ENCODE results near the gene VMP1.
A peak's percentile ranks its signal among the peaks of the same experiment; 100 is the strongest.

VMP1 gene

DNA sequence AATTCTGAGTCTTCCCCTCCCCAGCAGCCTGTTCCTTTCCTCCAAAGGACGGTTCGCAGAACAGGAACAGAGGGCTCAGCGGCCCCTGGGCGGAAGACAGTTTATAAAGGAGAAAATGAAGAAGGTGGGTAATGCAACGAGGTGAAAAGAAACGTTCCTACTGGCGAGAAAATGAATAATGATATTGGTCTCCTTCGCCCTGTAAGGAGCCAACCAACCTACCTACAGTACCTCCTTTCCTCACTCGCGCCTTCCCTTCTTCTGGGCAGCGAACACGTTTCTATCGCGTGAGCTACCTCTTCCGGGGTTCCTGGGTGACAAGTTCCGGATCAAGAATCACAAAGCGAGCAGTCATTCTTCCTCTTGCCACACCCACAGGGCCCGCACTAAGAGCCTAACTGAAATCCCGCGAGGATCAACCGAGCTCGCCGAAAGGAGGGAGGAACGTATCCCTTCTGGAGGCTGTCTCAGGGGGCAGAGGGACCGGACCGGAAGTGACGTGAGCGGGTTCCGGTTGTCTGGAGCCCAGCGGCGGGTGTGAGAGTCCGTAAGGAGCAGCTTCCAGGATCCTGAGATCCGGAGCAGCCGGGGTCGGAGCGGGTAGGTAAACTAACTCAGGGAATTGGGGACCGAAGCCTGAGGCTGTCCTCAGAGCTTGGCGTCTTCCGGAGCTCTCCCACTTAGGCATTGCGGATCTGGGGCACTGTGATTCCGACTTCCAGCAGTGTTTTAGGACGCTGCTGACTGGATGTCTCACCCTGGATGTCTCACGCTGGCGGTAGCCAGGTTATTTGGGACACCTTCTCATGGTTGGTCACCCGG is at the start of gene VMP1, which contains the start of gene PTRH2:
Gene VMP1, plus strand, starts transcription at position 506 of the 822 bp plus-strand sequence. CDS start 23,793 bp downstream, outside the sequence.
Gene PTRH2, minus strand, starts transcription at position 282 of the 822 bp plus-strand sequence. CDS start 9,452 bp downstream, outside the sequence.
- peak; percentile 99 for DNase-seq

DNA sequence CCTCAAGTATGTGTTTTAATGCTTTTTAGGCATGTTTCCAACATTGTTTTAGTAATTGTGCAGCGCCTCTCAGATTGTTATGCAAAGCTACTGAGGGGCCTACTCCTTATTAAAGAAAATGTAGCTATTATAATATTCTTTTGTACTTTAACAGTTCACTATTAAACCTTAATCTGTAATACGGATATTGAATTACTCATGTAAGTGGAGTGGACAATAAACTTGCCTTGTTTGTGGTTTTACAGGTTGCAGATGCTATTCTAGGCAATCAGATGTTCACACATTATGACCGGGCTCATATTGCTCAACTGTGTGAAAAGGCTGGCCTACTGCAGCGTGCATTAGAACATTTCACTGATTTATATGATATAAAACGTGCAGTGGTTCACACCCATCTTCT is 41.2 kb upstream of the VMP1 start:
- DNase-seq = no peak

DNA sequence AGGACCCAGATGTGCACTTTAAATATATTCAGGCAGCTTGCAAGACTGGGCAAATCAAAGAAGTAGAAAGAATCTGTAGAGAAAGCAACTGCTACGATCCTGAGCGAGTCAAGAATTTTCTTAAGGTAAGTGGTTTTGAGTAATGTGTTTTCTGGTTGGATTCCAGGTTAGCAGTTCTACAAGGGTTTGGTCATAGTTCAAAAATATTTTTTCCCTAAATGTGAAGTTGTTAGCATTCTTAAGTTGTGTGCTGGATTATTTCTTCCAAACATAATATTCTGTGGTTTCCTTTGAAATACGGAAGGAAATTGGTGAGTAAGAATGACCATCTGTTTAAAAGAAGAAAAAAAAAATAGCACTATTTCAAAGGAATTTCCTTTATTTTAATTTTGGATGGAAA is 38.6 kb upstream of the VMP1 start:
- DNase-seq = peak; percentile 64 to 92

DNA sequence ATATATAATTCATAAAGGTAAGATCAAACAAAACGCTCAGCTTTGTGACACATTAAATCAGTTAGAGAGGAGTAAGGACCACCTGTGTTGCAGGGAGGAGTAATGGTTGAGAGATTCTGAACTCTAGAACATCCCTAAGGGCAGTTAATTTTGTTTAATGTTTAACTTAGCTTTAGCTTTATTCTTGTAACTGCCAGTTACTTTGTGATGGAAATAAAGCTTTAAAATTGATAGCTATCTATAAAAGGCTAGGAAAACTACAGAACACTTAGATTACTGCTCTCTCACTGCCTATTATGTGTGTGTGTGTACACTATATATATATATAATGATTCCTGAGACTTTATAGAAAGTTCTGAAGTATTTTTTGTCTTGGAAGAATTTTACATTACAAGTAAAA is 38.0 kb upstream of the VMP1 start:
- no peak for DNase-seq

DNA sequence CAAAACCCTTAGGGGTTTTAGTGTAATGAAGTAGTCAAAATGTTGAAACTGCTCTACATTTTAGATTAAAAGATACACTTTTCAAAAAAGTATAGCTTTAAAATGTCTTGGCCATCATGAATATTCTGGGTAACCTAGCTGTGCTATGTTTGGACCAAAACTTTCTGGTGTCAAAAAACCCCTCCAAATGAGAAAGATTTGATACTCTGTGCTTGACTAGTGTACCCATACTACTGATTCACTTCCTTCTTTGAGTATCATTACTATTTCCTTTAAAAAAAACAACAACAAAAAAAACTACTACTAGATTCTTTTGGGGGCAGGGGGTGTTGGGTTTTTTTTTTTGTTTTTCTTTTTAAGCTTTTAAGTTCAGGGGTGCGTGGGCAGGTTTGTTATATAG is 37.5 kb upstream of the VMP1 start:
- no peak for DNase-seq

GRCh38 chr17:59671386-59671785 is 36.1 kb upstream of the VMP1 start:
- no peak for DNase-seq

DNA sequence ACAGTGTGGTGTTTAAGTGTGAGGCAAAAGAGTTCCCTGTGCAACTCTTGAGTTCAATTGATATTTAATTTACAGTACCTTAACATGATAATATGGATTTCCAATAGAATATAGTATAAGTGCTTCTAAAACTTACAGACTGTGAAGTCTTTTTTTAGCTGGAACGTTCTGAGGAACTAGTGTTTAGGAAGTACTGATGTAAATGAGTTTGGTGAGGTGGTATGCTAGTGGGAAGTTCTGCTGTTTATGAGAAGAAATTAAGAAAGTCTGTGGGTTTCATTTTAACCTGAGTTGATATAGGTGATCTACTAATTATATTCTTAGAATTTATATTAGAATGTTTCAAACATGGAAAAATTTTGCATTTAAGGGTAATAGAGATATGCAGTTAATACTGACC is 32.2 kb upstream of the VMP1 start:
- no peak for DNase-seq

DNA sequence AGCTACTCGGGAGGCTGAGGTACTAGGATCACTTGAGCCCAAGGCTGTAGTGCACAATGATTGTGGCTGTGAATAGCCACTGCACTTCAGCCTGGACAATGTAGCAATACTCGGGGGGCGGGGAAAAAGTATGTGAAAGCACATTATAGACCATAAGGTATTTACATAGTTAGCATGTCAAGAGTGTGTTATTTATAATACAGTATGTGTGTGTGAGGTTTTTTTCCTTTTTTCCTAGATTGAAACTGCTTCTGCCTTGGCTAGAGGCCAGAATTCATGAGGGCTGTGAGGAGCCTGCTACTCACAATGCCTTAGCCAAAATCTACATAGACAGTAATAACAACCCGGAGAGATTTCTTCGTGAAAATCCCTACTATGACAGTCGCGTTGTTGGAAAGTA is 30.7 kb upstream of the VMP1 start:
- no peak for DNase-seq

- DNase-seq = no peak
Measured at GRCh38 chr17:59678918-59679317, 28.5 kb upstream of the VMP1 start.

DNA sequence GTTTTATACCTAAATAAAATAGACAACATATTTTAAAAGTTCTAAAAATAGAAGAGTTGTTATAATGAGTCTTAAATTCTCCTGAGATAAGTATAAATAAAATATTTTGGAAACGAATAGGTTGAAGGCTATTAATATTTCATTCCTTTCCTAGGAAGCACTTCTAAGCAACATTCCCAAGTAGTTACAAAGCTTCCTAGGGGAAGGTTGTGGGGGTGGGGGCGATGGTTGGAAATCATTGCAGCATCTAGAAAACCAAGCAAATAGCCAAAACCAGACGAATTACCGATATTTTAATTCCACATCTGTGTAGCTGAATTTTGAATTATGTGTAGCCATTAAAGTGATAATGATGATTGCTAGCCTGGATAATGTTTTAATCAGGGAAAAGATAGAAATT is 27.1 kb upstream of the VMP1 start:
- no peak for DNase-seq

DNA sequence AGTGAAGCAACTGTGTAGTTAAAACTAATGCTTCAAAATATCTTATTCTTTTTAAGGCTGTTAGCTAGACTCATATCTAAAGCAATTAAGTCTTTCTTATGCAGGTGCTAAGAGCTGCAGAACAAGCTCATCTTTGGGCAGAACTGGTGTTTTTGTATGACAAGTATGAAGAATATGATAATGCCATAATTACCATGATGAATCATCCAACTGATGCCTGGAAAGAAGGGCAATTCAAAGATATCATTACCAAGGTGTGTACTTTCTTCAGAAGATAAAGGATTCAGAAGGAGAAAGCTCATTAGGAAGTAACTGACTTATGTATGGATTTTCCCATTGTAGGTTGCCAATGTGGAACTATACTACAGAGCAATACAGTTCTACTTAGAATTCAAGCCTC is 24.2 kb upstream of the VMP1 start:
- no peak for DNase-seq

- no peak for DNase-seq
Measured at GRCh38 chr17:59684967-59685366, 22.5 kb upstream of the VMP1 start.

DNA sequence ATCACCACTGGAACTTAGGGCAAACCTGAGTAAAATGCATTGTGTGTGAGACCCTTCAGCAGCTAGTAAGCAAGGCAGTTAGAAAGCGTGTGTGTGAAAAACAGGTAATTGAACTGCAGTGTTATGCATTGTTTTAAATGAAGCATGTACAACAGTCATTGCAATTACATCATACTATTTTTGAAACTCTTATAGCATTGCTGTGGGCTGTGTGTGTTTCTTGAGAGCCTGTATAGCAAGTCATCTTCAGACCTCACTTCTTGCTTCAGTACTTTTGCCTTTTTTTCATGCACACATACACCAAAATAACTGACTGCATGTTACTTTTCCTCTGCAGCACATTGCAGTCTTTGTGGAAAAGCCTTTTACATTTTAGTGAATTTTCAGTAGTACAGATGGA is 19.4 kb upstream of the VMP1 start:
- no peak for DNase-seq

- DNase-seq = no peak
Measured at GRCh38 chr17:59688496-59688895, 19.0 kb upstream of the VMP1 start.

DNA sequence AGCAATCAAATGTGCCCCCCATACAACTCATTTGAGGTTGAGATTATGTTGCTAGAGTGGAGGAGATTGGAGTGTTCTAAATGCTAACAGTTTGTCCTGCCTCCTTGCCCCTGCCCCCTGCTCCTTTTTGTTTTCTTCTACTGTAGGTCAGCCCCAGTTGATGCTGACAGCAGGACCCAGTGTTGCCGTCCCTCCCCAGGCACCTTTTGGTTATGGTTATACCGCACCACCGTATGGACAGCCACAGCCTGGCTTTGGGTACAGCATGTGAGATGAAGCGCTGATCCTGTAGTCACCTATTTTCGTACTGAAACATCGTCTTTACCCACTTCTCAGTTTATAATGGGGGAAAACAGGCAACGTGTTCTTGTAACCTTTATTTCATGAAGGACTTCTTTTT is 13.9 kb upstream of the VMP1 start:
- no peak for DNase-seq

DNA sequence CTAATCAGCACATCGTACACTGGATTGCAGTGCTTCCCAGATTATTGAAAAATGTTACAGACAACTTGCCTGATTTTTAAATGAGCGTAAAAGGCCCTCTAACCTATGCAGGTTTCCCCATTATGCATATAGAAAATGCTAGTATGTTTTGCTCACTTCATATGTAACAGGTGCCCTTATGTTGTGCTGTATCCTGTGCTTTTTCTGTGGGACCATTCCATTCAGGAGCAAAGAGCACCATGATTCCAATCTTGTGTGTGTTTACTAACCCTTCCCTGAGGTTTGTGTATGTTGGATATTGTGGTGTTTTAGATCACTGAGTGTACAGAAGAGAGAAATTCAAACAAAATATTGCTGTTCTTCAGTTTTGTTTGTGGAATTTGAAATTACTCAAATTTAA is 13.1 kb upstream of the VMP1 start:
- no peak for DNase-seq

DNA sequence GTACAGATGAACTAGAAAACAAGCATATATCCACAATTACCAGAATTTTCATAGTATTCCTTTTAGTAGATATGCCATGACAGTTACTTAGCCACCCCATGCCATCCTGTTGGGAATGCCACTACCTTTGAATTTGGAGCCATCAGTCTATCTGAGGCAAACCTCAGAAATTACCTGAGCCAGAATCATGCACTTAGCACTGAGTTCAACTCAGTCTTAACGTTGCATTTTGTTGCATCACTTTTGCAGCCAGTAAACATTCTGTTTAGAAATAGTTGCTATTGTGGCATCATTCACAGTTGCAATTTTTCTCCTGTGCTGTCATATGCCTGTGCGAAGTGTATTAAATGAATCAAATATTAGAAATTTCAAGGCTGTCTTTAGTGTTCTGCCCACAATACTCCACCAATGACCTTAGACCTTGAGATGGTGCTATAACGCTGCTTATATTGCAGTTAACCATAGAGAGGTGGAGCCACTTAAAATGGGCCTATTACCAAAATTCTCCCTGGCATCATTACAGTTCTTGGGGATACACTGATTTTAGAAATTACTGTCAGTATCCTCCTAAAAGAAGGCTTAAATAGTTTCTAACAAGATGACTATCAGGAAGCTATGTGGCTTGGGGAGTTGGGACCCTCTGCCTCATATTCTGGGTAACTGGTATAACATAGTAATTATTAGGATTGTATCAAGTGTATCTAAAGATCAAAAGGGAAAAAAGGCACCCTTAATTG is 11.3 kb upstream of the VMP1 start:
- DNase-seq = no peak

DNA sequence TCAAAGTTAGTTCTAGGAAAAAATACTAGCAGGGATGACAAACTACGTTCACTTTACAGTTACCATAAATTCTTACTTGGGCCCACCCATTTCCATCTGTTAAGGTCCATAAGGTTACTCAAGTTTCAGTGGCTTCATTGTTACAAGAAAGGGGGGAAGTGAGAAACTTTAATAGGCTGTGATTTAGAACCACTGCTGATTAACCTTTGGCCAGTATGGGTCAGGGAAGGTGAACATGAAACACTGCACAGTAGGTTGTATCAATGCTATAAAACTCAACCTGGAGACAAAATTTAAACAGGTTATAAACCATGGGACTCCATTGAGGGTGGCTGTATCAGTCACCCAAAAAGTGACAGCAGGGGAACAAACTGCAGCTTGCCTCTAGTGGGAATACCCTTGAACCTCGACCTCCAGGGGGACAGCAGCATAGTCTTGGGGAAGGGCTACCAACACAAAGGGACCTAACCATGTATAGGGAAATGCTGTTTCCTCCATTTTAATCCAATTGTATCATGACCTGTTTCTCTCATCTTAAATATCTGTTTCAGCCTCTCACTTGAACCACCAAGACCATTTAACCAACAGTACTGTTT is 10.7 kb upstream of the VMP1 start:
- no peak for DNase-seq

- DNase-seq = no peak
Measured at GRCh38 chr17:59698143-59698542, 9.3 kb upstream of the VMP1 start.

DNA sequence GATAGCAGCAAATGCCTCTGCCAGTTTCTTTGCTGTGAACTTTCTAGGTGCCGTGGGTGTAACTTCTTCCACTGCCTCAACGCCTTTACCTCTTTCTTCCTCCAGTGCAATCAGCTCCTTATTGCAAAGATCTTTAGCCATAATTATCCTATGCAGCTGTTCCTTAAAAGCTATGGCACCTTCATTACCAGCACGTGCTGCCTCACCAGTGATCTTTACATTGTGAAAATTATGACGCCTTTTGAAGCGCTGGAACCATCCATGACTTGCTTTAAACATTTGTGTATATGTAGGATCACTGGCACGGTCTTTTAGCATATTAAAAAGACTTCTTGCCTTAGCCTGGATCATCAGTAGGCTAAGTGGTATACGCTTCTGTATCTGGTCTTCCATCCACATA is 8.2 kb upstream of the VMP1 start:
- no peak for DNase-seq

DNA sequence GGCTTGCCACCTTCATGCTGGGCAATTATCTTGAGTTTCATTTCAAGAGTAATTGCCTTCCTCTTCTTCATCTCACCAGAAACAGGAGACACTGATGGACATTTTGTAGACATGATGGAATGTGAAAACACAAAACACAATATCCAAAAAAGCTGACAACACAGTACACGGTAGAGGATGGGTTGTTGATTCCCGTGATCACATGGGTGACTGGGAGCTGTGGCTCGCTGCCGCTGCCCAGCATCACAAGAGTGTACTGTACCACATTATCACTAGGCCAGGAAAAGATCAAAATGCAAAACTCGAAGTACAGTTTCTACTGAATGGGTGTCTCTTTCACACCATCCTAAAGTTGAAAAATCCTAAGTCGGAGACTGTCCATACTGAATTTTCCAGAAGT is 7.7 kb upstream of the VMP1 start:
- no peak for DNase-seq

- no peak for DNase-seq
Measured at GRCh38 chr17:59702304-59702703, 5.2 kb upstream of the VMP1 start.

- DNase-seq = no peak
Measured at GRCh38 chr17:59707971-59708430, 547 bp downstream of the VMP1 start.

DNA sequence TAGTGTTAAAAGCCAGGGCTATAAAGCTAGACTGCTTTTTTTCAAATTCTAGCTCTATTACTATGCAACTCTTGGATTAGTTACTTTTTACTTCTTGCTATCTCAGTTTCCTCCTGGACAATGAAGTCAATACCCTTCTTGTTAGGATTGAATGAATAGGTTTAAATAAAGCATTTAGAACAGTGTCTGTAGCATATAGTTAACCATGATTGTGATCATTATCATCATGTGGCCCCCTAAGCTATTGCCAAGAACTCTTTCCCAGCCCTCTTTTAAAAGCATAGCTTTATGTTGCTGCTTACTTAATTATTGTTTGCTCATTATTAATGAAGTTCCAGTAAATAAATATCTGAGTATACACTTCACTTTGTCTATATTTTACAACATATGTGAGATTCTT is 4.5 kb downstream of the VMP1 start:
- DNase-seq = no peak
